Dendritic cell treated with granulocyte-macrophage colony-stimulating factor and Interleukin-4, amounts not matched to agents 40 ng/mL and 50 ng/mL, for 4 days (primary cell): ENCODE measurements around the gene COL4A4.

Source experiments
- H3K27ac Mint-ChIP-seq: one replicate; pipeline ENCODE4 v1.8.0; 2022; ENCODE audit warnings: mild to moderate bottlenecking, mixed read lengths
- H3K27me3 Mint-ChIP-seq: one replicate; pipeline ENCODE4 v1.8.0; 2022; ENCODE audit warnings: mild to moderate bottlenecking, mixed read lengths
- H3K36me3 Mint-ChIP-seq: one replicate; pipeline ENCODE4 v1.8.0; 2022; ENCODE audit warnings: low read depth, mixed read lengths
- H3K4me1 Mint-ChIP-seq: one replicate; pipeline ENCODE4 v1.8.0; 2022; ENCODE audit warnings: low read depth, mixed read lengths
- H3K4me3 Mint-ChIP-seq: one replicate; pipeline ENCODE4 v1.8.0; 2022; ENCODE audit warnings: mild to moderate bottlenecking, moderate library complexity, mixed read lengths
- H3K9me3 Mint-ChIP-seq: one replicate; pipeline ENCODE4 v1.8.0; 2022; ENCODE audit warnings: mixed read lengths
- intact Hi-C: fragments of 100-400 bp; cut with micrococcal nuclease; formaldehyde crosslinking; loops from one replicate; pipeline ENCODE4 v1.15.0; 2022

COL4A4 gene

DNA sequence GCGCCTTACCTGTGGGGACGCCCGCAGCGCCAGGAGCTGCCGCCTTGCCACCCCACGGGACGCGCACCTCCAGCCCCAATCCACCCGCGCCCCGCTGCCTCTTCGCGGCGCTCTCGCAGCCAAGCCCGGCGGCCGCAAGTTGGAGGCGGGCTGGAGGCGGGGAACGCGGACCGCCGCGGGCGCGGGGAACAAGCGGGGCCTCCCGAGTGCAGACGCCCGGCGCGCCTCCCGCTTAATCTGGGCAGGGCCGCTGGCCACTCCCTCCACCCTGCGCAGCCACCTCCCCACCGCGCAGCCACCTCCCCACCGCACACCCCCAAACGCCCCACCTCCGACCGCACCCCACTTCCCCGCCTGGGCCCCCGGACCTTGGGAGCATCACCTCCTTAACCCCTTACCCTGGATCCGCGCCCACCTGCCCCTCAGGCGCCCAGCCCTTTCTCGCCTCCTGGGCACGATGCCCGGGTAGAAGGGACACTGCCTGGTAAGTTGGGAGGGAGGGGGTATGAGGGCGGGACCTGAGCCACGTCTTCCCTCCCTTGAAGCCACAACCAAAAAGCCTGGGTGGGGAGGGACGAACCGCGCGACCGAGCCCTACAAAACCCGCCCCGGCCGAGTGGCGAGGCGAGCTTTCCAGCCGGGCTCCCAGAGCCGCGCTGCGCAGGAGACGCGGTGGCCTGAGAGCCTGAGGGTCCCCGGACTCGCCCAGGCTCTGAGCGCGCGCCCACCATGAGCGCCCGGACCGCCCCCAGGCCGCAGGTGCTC lies at the start of gene COL4A4, which contains the start of gene COL4A3:
TSS of gene COL4A4 (minus strand) at position 208 of the 765 bp plus-strand sequence. CDS start 16,722 bp downstream, outside the sequence.
TSS of gene COL4A3 (plus strand) at position 627 of the 765 bp plus-strand sequence. CDS start at position 730, 103 bp downstream.
- Mint-ChIP-seq H3K36me3 (no peaks in the 10 kb centered on the region), H3K9me3 (no peaks in the 10 kb centered on the region), H3K4me1 (no peaks in the 10 kb centered on the region), H3K27me3 (peaks cover 56% of the 10 kb centered on the region), H3K4me3 (no peak within 1 kb of the TSS), H3K27ac (no peak within 1 kb of the TSS)
- intact Hi-C loops, result no loop called here

- H3K4me1 Mint-ChIP-seq, result no peaks in the 10 kb centered on the region
- peaks cover 9% of the 10 kb centered on the region for H3K9me3 Mint-ChIP-seq
- no peak overlapping the region for H3K4me3 Mint-ChIP-seq
- H3K36me3 Mint-ChIP-seq, result no peaks in the 10 kb centered on the region
- no peak overlapping the region for H3K27ac Mint-ChIP-seq
- H3K27me3 Mint-ChIP-seq, result peaks cover 1% of the 10 kb centered on the region
- intact Hi-C loops, result no loop called here
Measured at GRCh38 chr2:227207573-227207972, 43.6 kb upstream of the COL4A4 start.

GRCh38 chr2:227206406-227206805 lies 42.4 kb upstream of the COL4A4 start:
- peaks cover 9% of the 10 kb centered on the region for H3K9me3 Mint-ChIP-seq
- no peaks in the 10 kb centered on the region for H3K4me1 Mint-ChIP-seq
- intact Hi-C loops, result no loop called here
- no peak overlapping the region for H3K27ac Mint-ChIP-seq
- peaks cover 1% of the 10 kb centered on the region for H3K27me3 Mint-ChIP-seq
- H3K36me3 Mint-ChIP-seq, result no peaks in the 10 kb centered on the region
- H3K4me3 Mint-ChIP-seq, result no peak overlapping the region

GRCh38 chr2:227205701-227206100 lies 41.7 kb upstream of the COL4A4 start:
- intact Hi-C loops, result no loop called here
- no peaks in the 10 kb centered on the region for H3K36me3 Mint-ChIP-seq
- no peaks in the 10 kb centered on the region for H3K4me1 Mint-ChIP-seq
- H3K27me3 Mint-ChIP-seq, result peaks cover 1% of the 10 kb centered on the region
- no peak overlapping the region for H3K27ac Mint-ChIP-seq
- H3K9me3 Mint-ChIP-seq, result peaks cover 9% of the 10 kb centered on the region
- no peak overlapping the region for H3K4me3 Mint-ChIP-seq

- no peaks in the 10 kb centered on the region for H3K36me3 Mint-ChIP-seq
- intact Hi-C loops, result no loop called here
- peaks cover 1% of the 10 kb centered on the region for H3K27me3 Mint-ChIP-seq
- no peaks in the 10 kb centered on the region for H3K4me1 Mint-ChIP-seq
- H3K27ac Mint-ChIP-seq, result no peak overlapping the region
- no peak overlapping the region for H3K4me3 Mint-ChIP-seq
- H3K9me3 Mint-ChIP-seq, result peaks cover 9% of the 10 kb centered on the region
Measured at GRCh38 chr2:227204452-227204851, 40.4 kb upstream of the COL4A4 start.

DNA sequence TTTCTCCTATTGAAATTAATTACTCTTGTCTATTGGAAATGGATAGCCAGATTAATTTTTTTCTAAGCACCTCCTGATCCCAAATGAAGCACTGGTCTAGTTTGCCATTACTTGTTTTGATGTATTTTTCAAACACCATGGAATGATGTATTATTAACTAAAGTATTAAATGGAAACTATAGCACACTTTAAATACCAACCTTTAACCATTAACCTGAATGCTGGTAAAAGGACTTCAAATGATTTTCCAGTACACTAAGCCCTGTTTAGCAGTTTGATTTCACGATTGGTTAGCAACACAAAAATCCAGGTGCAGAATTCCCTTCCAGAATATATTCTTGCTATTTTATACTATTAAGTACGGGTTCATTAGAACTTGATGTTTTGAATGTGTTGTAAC lies 37.8 kb upstream of the COL4A4 start:
- Mint-ChIP-seq H3K27me3 (no peaks in the 10 kb centered on the region), H3K4me3 (no peak overlapping the region), H3K4me1 (no peaks in the 10 kb centered on the region), H3K9me3 (peaks cover 9% of the 10 kb centered on the region), H3K36me3 (no peaks in the 10 kb centered on the region), H3K27ac (no peak overlapping the region)
- intact Hi-C loops, result no loop called here

GRCh38 chr2:227198866-227199265 lies 34.9 kb upstream of the COL4A4 start:
- intact Hi-C loops, result no loop called here
- Mint-ChIP-seq H3K4me1 (no peaks in the 10 kb centered on the region), H3K4me3 (no peak overlapping the region), H3K27ac (no peak overlapping the region), H3K36me3 (no peaks in the 10 kb centered on the region), H3K27me3 (no peaks in the 10 kb centered on the region), H3K9me3 (peaks cover under 1% of the 10 kb centered on the region)

GRCh38 chr2:227194219-227194618 lies 30.2 kb upstream of the COL4A4 start:
- H3K36me3 Mint-ChIP-seq, result no peaks in the 10 kb centered on the region
- H3K9me3 Mint-ChIP-seq, result no peaks in the 10 kb centered on the region

DNA sequence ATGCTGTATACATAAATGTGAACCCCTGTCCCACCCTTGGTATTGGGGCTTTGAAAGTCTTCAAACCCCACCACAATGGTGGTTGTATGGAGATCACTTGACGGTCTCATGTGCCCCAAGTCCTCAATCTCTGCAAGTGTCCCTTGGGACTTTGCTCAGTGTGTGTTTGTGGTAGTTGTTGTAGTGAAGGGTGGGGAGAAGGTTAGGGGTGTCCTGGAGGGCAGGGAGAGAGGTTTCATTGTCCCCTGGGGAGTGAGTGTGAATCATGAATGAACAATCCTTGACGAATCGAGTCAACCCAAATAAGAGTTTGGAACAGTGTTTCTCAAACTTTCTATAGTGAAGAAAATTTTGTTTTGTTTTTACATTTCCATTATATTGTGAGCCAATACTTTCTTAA lies 28.5 kb upstream of the COL4A4 start:
- H3K27me3 Mint-ChIP-seq, result peaks cover 3% of the 10 kb centered on the region
- intact Hi-C loops, result no loop called here
- no peak overlapping the region for H3K27ac Mint-ChIP-seq
- H3K9me3 Mint-ChIP-seq, result no peaks in the 10 kb centered on the region
- no peaks in the 10 kb centered on the region for H3K4me1 Mint-ChIP-seq
- H3K4me3 Mint-ChIP-seq, result no peak overlapping the region
- no peaks in the 10 kb centered on the region for H3K36me3 Mint-ChIP-seq

More at GRCh38 chr2:227194219-227194618, 30.2 kb upstream of the COL4A4 start:
- intact Hi-C loops, result no loop called here
- Mint-ChIP-seq H3K27ac (no peak overlapping the region), H3K4me1 (no peaks in the 10 kb centered on the region), H3K4me3 (no peak overlapping the region), H3K27me3 (peaks cover 2% of the 10 kb centered on the region)

DNA sequence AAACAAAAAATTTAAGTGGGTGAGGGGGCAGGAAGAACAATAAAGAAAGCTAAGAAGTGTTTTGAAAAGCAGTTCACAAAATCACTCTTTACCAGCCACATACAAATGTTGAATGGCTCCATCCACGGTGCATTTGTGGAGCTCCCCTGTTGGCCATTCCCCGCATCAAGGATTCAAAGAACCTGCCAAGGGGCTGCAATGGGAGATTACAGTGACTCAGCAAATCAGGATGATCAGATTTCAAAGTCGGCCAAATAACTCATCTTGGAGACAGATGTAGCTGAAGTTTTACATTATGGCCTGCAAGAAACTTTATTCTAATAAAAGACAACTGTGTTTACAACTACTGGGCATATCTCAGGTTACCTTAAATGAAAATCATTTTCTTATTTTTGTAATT lies 27.4 kb upstream of the COL4A4 start:
- Mint-ChIP-seq H3K27ac (no peak overlapping the region), H3K4me3 (no peak overlapping the region), H3K4me1 (no peaks in the 10 kb centered on the region), H3K27me3 (peaks cover 3% of the 10 kb centered on the region), H3K9me3 (no peaks in the 10 kb centered on the region), H3K36me3 (no peaks in the 10 kb centered on the region)
- intact Hi-C loops, result no loop called here

- H3K27ac Mint-ChIP-seq, result no peak overlapping the region
- H3K27me3 Mint-ChIP-seq, result peaks cover 3% of the 10 kb centered on the region
- no peaks in the 10 kb centered on the region for H3K4me1 Mint-ChIP-seq
Measured at GRCh38 chr2:227188292-227188691, 24.3 kb upstream of the COL4A4 start.

GRCh38 chr2:227186751-227187150 lies 22.7 kb upstream of the COL4A4 start:
- no peak overlapping the region for H3K27ac Mint-ChIP-seq
- H3K4me1 Mint-ChIP-seq, result no peaks in the 10 kb centered on the region
- H3K36me3 Mint-ChIP-seq, result no peaks in the 10 kb centered on the region
- H3K4me3 Mint-ChIP-seq, result no peak overlapping the region
- intact Hi-C loops, result no loop called here
- peaks cover 1% of the 10 kb centered on the region for H3K27me3 Mint-ChIP-seq
- no peaks in the 10 kb centered on the region for H3K9me3 Mint-ChIP-seq

More at GRCh38 chr2:227188292-227188691, 24.3 kb upstream of the COL4A4 start:
- H3K4me3 Mint-ChIP-seq, result no peak overlapping the region
- no peaks in the 10 kb centered on the region for H3K9me3 Mint-ChIP-seq
- no peaks in the 10 kb centered on the region for H3K36me3 Mint-ChIP-seq
- intact Hi-C loops, result no loop called here

DNA sequence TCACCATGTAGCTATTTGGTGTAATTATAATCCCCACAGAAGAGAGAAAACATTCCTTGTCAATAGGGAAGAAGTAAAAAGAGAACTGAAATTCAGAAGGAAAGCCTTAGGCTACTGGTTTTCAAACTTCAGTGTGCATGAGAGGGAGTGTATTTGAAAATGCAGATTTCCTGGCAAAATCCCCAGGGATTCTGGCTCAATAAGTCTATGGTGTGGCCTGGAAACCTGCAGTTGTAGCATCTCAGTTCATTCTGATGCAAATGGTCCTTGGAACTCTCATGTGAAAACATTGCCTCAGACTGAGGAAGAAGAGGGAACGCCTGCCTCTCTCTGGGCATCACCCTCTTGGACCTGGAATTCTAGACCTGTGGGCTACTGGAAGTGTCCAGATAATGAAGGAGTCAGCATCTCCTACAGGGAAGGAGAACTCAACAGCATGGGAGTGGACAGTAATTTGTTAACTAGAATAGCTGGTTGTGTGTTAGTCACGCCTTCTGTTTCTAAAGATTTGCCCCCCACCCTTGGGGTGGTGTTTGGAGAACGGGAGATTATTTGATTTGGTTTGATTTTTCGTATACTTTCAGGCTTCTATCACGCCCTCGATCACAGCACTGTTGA lies 21.7 kb upstream of the COL4A4 start:
- Mint-ChIP-seq H3K4me1 (no peaks in the 10 kb centered on the region), H3K27me3 (peaks cover 1% of the 10 kb centered on the region), H3K9me3 (no peaks in the 10 kb centered on the region), H3K36me3 (no peaks in the 10 kb centered on the region), H3K27ac (no peak overlapping the region), H3K4me3 (no peak overlapping the region)
- intact Hi-C loops, result no loop called here

GRCh38 chr2:227183657-227184367 lies 19.8 kb upstream of the COL4A4 start:
- no peaks in the 10 kb centered on the region for H3K9me3 Mint-ChIP-seq
- intact Hi-C loops, result no loop called here
- no peaks in the 10 kb centered on the region for H3K27me3 Mint-ChIP-seq
- H3K36me3 Mint-ChIP-seq, result no peaks in the 10 kb centered on the region
- no peak overlapping the region for H3K27ac Mint-ChIP-seq
- H3K4me3 Mint-ChIP-seq, result no peak overlapping the region
- no peaks in the 10 kb centered on the region for H3K4me1 Mint-ChIP-seq
